D721Med (cell line): ENCODE measurements around the gene MTMR11.
"Not testable (repeated sequence)": the region's sequence is repeated elsewhere in the genome, so short reads cannot be mapped to it uniquely, and the experiment has no call there.

ENCODE experiments used
- DNase-seq: peaks from one replicate; pipeline ENCODE4 v3.0.0; 2011; ENCODE audit warnings: low spot score; ENCODE audit not compliant: insufficient read length
- FAIRE-seq: peaks from 2 replicates; lab custom pipeline; 2011; peaks lifted over from hg19 to GRCh38; lab: Jason Lieb, UNC
- CTCF ChIP-seq: IDR thresholded peaks from 2 replicates; pipeline ENCODE4 v1.5.1; 2012; ENCODE audit warnings: mild to moderate bottlenecking, control low read depth; ENCODE audit not compliant: insufficient read depth; ENCODE audit errors: missing control alignments

The MTMR11 gene

DNA sequence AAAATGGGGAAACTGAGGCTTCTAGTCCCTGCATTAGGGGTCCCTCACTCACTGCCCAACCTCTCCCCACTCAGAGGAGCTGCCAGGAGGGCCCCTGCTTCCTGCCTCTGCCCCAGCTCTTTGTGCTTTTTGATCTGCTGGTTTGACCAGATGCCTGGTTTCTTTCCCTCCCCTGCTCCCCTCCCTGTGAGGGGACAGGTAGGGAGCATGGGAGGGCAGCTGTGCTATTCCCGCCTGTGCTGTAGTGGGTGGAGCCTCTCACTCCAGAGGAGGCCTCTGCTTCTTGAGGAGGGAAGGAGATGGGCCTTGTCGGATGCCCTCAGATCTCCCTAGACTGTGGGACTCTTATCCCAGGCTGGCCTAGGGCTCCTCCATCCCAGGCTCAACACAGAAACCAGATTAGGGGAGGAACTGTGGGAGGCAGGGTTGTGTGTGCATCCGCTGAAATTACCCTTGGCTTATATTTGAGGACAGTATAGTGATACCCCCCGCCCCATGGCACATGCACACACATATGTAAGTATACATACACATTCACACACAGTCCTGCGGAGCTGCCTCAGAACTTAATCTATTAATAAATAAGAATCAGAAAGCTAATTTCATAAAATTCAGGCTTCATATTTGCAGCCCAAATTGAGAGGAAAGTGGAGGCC lies 32.7 kb downstream of the MTMR11 start:
- DNase-seq (no peak), FAIRE-seq (no peak)
- no peak for TF ChIP-seq CTCF

GRCh38 chr1:149899460-149900284 lies 37.0 kb downstream of the MTMR11 start, which contains the start of gene BOLA1:
Gene BOLA1 (plus strand): TSS chr1:149899568. CDS start chr1:149900060, 492 bp downstream.
- DNase-seq: peak; percentile 99
- TF ChIP-seq CTCF: no peak
- peak; percentile 86 for FAIRE-seq

- DNase-seq: no peak
- TF ChIP-seq CTCF: no peak
- FAIRE-seq: no peak
These were observed 40.1 kb downstream of the MTMR11 start for GRCh38 chr1:149896575-149896974.

- FAIRE-seq: no peak
These were observed 47.7 kb downstream of the MTMR11 start for GRCh38 chr1:149888999-149889289.

DNA sequence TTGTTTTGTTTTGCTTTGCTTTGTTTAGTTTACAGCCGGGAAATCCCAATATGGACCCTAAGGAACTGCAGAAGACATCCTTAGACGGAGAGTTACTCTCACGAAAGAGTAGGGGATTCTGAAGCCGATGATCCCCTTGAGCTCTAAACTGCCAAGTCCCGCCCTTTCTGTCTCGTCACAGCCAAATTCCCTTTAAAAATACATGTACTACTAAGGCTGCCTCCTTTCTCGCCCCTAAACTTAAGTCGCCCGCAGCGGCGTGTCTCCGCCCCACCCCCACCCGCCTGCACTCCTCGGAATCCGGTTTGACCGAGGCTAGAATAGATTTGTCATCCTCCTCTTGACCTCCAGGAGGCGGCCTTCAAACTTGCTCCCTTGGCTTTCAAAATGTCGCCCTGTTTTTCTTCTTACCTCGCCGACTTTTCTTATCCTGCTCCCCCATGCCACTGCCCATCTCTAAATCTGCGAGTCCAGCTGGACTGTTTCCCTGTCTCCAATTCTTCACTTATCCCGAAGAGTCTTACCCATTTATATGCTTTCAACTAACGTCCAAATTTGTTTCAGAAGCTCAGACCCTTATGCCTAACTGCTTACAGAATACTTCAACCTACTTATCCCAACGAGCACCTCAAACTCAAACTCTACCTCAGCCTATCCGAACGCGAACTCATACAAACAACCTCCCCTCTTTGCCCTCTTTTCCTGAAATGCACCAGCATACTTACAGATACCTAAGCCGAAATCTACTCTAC lies 48.3 kb downstream of the MTMR11 start:
- no peak for FAIRE-seq
- peak; percentile 77 for TF ChIP-seq CTCF
- DNase-seq: no peak

More at GRCh38 chr1:149888999-149889289, 47.7 kb downstream of the MTMR11 start:
- TF ChIP-seq CTCF: no peak
- DNase-seq: no peak

- FAIRE-seq (no peak), DNase-seq (no peak)
- TF ChIP-seq CTCF: no peak
These were observed 49.0 kb downstream of the MTMR11 start for GRCh38 chr1:149887456-149888246.

DNA sequence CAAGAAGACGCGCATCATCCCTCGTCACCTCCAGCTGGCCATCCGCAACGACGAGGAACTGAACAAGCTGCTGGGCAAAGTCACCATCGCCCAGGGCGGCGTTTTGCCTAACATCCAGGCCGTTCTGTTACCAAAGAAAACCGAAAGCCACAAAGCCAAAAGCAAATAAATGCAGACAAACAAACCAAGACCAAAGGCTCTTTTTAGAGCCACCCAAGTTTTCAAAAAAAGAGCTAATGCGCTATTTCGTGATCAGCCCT lies 49.6 kb downstream of the MTMR11 start:
- DNase-seq: not testable (repeated sequence)

More for the DNA sequence above, 49.6 kb downstream of the MTMR11 start:
- not testable (repeated sequence) for FAIRE-seq
